Prostate gland (tissue), 2 donors: ENCODE results near the gene FCGR3B. TPM values are rescaled to one million over a fixed set of nuclear protein-coding genes. Genes with fewer than 3 reads are reported as not detected.
"Not testable (repeated sequence)": the region's sequence is repeated elsewhere in the genome, so short reads cannot be mapped to it uniquely, and the experiment has no call there.

ENCODE experiments used
- DNase-seq: peaks from one replicate; pipeline ENCODE4 v3.0.0-alpha.2; 2019; ENCODE audit warnings: low spot score
- H3K27ac ChIP-seq, 2 donors: fragments of 200-600 bp; sonication (generic); 2 replicates each; pipeline ENCODE4 v1.5.1; 2017 to 2019
- H3K27me3 ChIP-seq: fragments of 200-600 bp; sonication (generic); replicated peaks from 2 replicates; pipeline ENCODE4 v1.5.1; 2019; ENCODE audit not compliant: insufficient read depth
- H3K36me3 ChIP-seq, 2 donors: fragments of 200-600 bp; sonication (generic); 1 replicate in 1 of 2; 2 replicates in 1 of 2; pipeline versions ENCODE4 v1.5.1 to v1.8.1; 2017 to 2019
- H3K4me1 ChIP-seq: fragments of 200-600 bp; sonication (generic); replicated peaks from 2 replicates; pipeline ENCODE4 v1.5.1; 2019
- H3K4me3 ChIP-seq, 2 donors: fragments of 200-600 bp; sonication (generic); 2 replicates each; pipeline ENCODE4 v1.5.1; 2017 to 2019
- H3K9me3 ChIP-seq: fragments of 200-600 bp; sonication (generic); 2 replicates; pipeline ENCODE4 v1.5.1; 2017
- intact Hi-C: fragments of 100-400 bp; cut with DNase I; formaldehyde crosslinking; loops from one replicate; pipeline ENCODE4 v1.14.2; 2022
- total RNA-seq, 2 donors: library from RNA; depleted of rRNA; stranded (reverse); fragments of >200 nt; gene quantifications; one replicate each; pipeline ENCODE4 v1.1.0, GENCODE V29; 2016

The FCGR3B gene
- total RNA-seq, 2 donors from 2014 or later, result 2.1 TPM; not detected in 1

GRCh38 chr1:161576676-161577075 lies 54.3 kb downstream of the FCGR3B start:
- H3K27ac ChIP-seq, intact Hi-C loops, H3K9me3 ChIP-seq, H3K36me3 ChIP-seq, H3K4me1 ChIP-seq, H3K4me3 ChIP-seq, DNase-seq, H3K27me3 ChIP-seq: not testable (repeated sequence)

Other genes starting within 250 kb of the FCGR3B start
- gene FCGR2A, start 125.7 kb downstream of the FCGR3B start, total RNA-seq, result 10 to 100 TPM in 1 of 2 donors, 1 to 10 TPM in 1; 8.5 to 21.2 TPM
- gene HSPA6, start 106.6 kb downstream of the FCGR3B start, total RNA-seq, result 1 to 10 TPM in 1 of 2 donors, under 1 TPM in 1; 0.64 to 4.9 TPM
- gene FCGR3A, start 81.4 kb downstream of the FCGR3B start, total RNA-seq, result 1 to 10 TPM; 6.9 to 7.4 TPM
- gene FCGR2B, start 32.0 kb upstream of the FCGR3B start, total RNA-seq, result 1 to 10 TPM; 1.9 to 5.7 TPM
- gene FCRLA, start 76.1 kb upstream of the FCGR3B start, total RNA-seq, result not detected
- 1 to 10 TPM in 1 of 2 donors, under 1 TPM in 1; 0.36 to 2.3 TPM for gene FCRLB, start 90.4 kb upstream of the FCGR3B start, total RNA-seq
- gene DUSP12, start 118.6 kb upstream of the FCGR3B start, total RNA-seq, result 10 to 100 TPM; 34.4 to 35.6 TPM
- 10 to 100 TPM; 34.6 to 38.9 TPM for gene ATF6, start 135.1 kb upstream of the FCGR3B start, total RNA-seq